HG02623 (cell line): Measurements from ENCODE around the gene TEX53.

Source experiments
- ATAC-seq: cut with Tn5 transposase; IDR thresholded peaks from one replicate; pipeline ENCODE4 v1.9.1; 2021; ENCODE audit warnings: moderate library complexity; ENCODE audit not compliant: unreplicated experiment

Gene TEX53

GRCh38 chr9:114641967-114642366 is 15.6 kb downstream of the TEX53 start:
- no peak for ATAC-seq

- no peak for ATAC-seq
Observed at GRCh38 chr9:114638404-114638803, 19.2 kb downstream of the TEX53 start.

- no peak for ATAC-seq
Observed at GRCh38 chr9:114634387-114634786, 23.2 kb downstream of the TEX53 start.

GRCh38 chr9:114633438-114634089 is 24.0 kb downstream of the TEX53 start:
- no peak for ATAC-seq

- ATAC-seq: no peak
Observed at GRCh38 chr9:114631166-114631565, 26.4 kb downstream of the TEX53 start.

GRCh38 chr9:114629563-114630090 is 28.0 kb downstream of the TEX53 start:
- no peak for ATAC-seq

GRCh38 chr9:114627553-114627952 is 30.1 kb downstream of the TEX53 start:
- no peak for ATAC-seq

GRCh38 chr9:114626415-114627020 is 31.1 kb downstream of the TEX53 start:
- no peak for ATAC-seq

GRCh38 chr9:114624677-114625076 is 32.9 kb downstream of the TEX53 start:
- no peak for ATAC-seq

- no peak for ATAC-seq
Observed at GRCh38 chr9:114621975-114622609, 35.5 kb downstream of the TEX53 start.

- ATAC-seq: no peak
Observed at GRCh38 chr9:114621561-114621960, 36.0 kb downstream of the TEX53 start.

- ATAC-seq: peak; percentile 43
Observed at GRCh38 chr9:114619191-114619761, 38.3 kb downstream of the TEX53 start.

- ATAC-seq: peak; percentile 51
Observed at GRCh38 chr9:114616684-114617520, 40.7 kb downstream of the TEX53 start.

- no peak for ATAC-seq
Observed at GRCh38 chr9:114614373-114614772, 43.2 kb downstream of the TEX53 start.

- ATAC-seq: no peak
Observed at GRCh38 chr9:114613919-114614318, 43.7 kb downstream of the TEX53 start.

- no peak for ATAC-seq
Observed at GRCh38 chr9:114613087-114613486, 44.5 kb downstream of the TEX53 start.

- ATAC-seq: no peak
Observed at GRCh38 chr9:114612272-114612923, 45.2 kb downstream of the TEX53 start.

- ATAC-seq: peak; percentile 37
Observed at GRCh38 chr9:114611516-114612271, 45.9 kb downstream of the TEX53 start.

- no peak for ATAC-seq
Observed at GRCh38 chr9:114608525-114608796, 49.1 kb downstream of the TEX53 start.
